Calu3 (cell line): ENCODE data around the gene SMURF2. TPM values are rescaled to one million over a fixed set of nuclear protein-coding genes. Genes with fewer than 3 reads are reported as not detected.
"Not testable (repeated sequence)": the region's sequence is repeated elsewhere in the genome, so short reads cannot be mapped to it uniquely, and the experiment has no call there.

Experiments
- BruUV-seq: library from RNA; stranded (reverse); fragments of 400-500 nt; replicated peaks from 2 replicates; lab custom pipeline; 2021; lab: Mats Ljungman, UMichigan
- CTCF ChIA-PET: fragments of 300-600 bp; sonication (Branson Sonifier 250); formaldehyde crosslinking; loops from one replicate; lab custom pipeline; 2022; ENCODE audit warnings: antibody characterized with exemption; lab: Charles Lee
- DNase-seq: peaks from one replicate; pipeline ENCODE4 v3.0.0; 2022
- H3K27ac Mint-ChIP-seq: one replicate; pipeline ENCODE4 v1.8.0; 2022; ENCODE audit warnings: mixed read lengths; ENCODE audit not compliant: unreplicated experiment
- H3K27me3 Mint-ChIP-seq: one replicate; pipeline ENCODE4 v1.8.0; 2022; ENCODE audit warnings: mixed read lengths; ENCODE audit not compliant: unreplicated experiment
- H3K36me3 Mint-ChIP-seq: one replicate; pipeline ENCODE4 v1.8.0; 2022; ENCODE audit warnings: mild to moderate bottlenecking, moderate library complexity, mixed read lengths; ENCODE audit not compliant: insufficient read depth, unreplicated experiment
- H3K4me1 Mint-ChIP-seq: one replicate; pipeline ENCODE4 v1.8.0; 2022; ENCODE audit warnings: mild to moderate bottlenecking, low read depth, mixed read lengths; ENCODE audit not compliant: unreplicated experiment
- H3K4me3 Mint-ChIP-seq: one replicate; pipeline ENCODE4 v1.8.0; 2022; ENCODE audit warnings: mild to moderate bottlenecking, low read depth, moderate library complexity, mixed read lengths; ENCODE audit not compliant: unreplicated experiment
- H3K9me3 Mint-ChIP-seq: one replicate; pipeline ENCODE4 v1.8.0; 2022; ENCODE audit warnings: low read depth, mixed read lengths; ENCODE audit not compliant: unreplicated experiment
- CTCF ChIP-seq: fragments of 200-600 bp; IDR thresholded peaks from one replicate; pipeline ENCODE4 v1.8.0; 2022; ENCODE audit warnings: antibody characterized with exemption; ENCODE audit not compliant: unreplicated experiment
- intact Hi-C: fragments of 100-400 bp; cut with micrococcal nuclease; formaldehyde crosslinking; loops from one replicate; pipeline ENCODE4 v1.10.0; 2022; ENCODE audit not compliant: unreplicated experiment
- total RNA-seq: library from RNA; stranded (reverse); gene quantifications from 2 replicates; pipeline ENCODE4 v1.2.3, GENCODE V29; 2022

The SMURF2 gene
- total RNA-seq, 1 experiment from 2014 or later: 18.8 TPM

DNA sequence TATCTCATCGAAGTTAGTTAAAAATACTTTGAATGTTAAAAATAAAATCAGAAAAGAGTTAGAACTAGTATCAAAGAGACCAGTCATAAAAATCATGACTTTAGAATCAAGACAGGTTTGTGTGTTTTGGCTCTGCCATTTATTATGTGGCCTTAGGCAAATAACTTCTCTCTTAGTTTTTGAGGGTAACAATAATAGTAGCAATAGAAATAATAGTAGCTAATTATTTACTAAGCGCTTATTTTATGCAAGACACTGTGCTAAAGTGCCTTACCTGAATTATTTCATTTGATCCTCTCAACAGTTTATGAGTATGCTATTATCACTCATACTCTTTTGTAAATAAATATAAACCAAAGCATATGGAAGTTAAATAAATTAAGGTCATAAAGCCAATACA is 77.0 kb downstream of the SMURF2 start:
- intact Hi-C loops: no loop called here
- H3K4me3 Mint-ChIP-seq: no peak overlapping the region
- no peak overlapping the region for H3K27ac Mint-ChIP-seq
- no peaks in the 10 kb centered on the region for H3K4me1 Mint-ChIP-seq
- TF ChIP-seq CTCF: no peak
- no peaks in the 10 kb centered on the region for H3K9me3 Mint-ChIP-seq
- CTCF ChIA-PET: no interaction called here
- no peak for DNase-seq
- H3K27me3 Mint-ChIP-seq: no peaks in the 10 kb centered on the region
- H3K36me3 Mint-ChIP-seq: peaks cover 6% of the 10 kb centered on the region
- no TSS peak for BruUV-seq

- intact Hi-C loops: no loop called here
- H3K36me3 Mint-ChIP-seq: peaks cover 7% of the 10 kb centered on the region
- no peak for DNase-seq
- no peaks in the 10 kb centered on the region for H3K4me1 Mint-ChIP-seq
- H3K4me3 Mint-ChIP-seq: no peak overlapping the region
- no TSS peak for BruUV-seq
- CTCF ChIA-PET: no interaction called here
- H3K27me3 Mint-ChIP-seq: no peaks in the 10 kb centered on the region
- H3K9me3 Mint-ChIP-seq: no peaks in the 10 kb centered on the region
- no peak overlapping the region for H3K27ac Mint-ChIP-seq
- TF ChIP-seq CTCF: no peak
Observed at GRCh38 chr17:64583038-64583437, 79.1 kb downstream of the SMURF2 start.

GRCh38 chr17:64580384-64581315 is 81.5 kb downstream of the SMURF2 start:
- no peaks in the 10 kb centered on the region for H3K4me1 Mint-ChIP-seq
- H3K9me3 Mint-ChIP-seq: no peaks in the 10 kb centered on the region
- H3K27ac Mint-ChIP-seq: no peak overlapping the region
- BruUV-seq: no TSS peak
- no peak for TF ChIP-seq CTCF
- no peak for DNase-seq
- no peaks in the 10 kb centered on the region for H3K27me3 Mint-ChIP-seq
- no peak overlapping the region for H3K4me3 Mint-ChIP-seq
- peaks cover 10% of the 10 kb centered on the region for H3K36me3 Mint-ChIP-seq
- CTCF ChIA-PET: no interaction called here
- intact Hi-C loops: no loop called here

- Mint-ChIP-seq H3K27ac (no peak overlapping the region), H3K9me3 (no peaks in the 10 kb centered on the region), H3K27me3 (no peaks in the 10 kb centered on the region), H3K4me3 (no peak overlapping the region), H3K4me1 (no peaks in the 10 kb centered on the region), H3K36me3 (peaks cover 10% of the 10 kb centered on the region)
- no peak for TF ChIP-seq CTCF
- intact Hi-C loops: no loop called here
- BruUV-seq: no TSS peak
- CTCF ChIA-PET: no interaction called here
- no peak for DNase-seq
Observed at GRCh38 chr17:64579917-64580316, 82.2 kb downstream of the SMURF2 start.

- H3K27ac Mint-ChIP-seq, H3K9me3 Mint-ChIP-seq, H3K27me3 Mint-ChIP-seq, DNase-seq, BruUV-seq, H3K4me3 Mint-ChIP-seq, intact Hi-C loops, H3K4me1 Mint-ChIP-seq, CTCF ChIA-PET: not testable (repeated sequence)
- H3K36me3 Mint-ChIP-seq: peaks cover 14% of the 10 kb centered on the region
Observed at GRCh38 chr17:64577025-64577424, 85.1 kb downstream of the SMURF2 start.
